ENCODE data around the gene CREBBP.

The CREBBP gene

GRCh38 chr16:3696425-3697218 lies 183.9 kb downstream of the CREBBP start:
- ChIA-PET CTCF (no interaction called here), POLR2A (interaction anchor here (1.1 kb wide), 1 partner anchor 9 kb away, joined by 3 read pairs; no protein-coding TSS in a partner anchor)
- TF ChIP-seq ARNT (IDR thresholded peaks at IDR 0.05), result no peak
- TF ChIP-seq HDGF (IDR thresholded peaks at IDR 0.05; ENCODE audit: borderline replicate concordance), result no peak
- TF ChIP-seq FOXA1 (IDR thresholded peaks at IDR 0.05), result no peak
- no peak for TF ChIP-seq NFRKB (IDR thresholded peaks at IDR 0.05)
- TF ChIP-seq SUZ12 (IDR thresholded peaks at IDR 0.05), result no peak
- TF ChIP-seq ZNF384 (IDR thresholded peaks at IDR 0.05), result no peak
- no peak for TF ChIP-seq ELF4 (IDR thresholded peaks at IDR 0.05)
- TF ChIP-seq PKNOX1 (IDR thresholded peaks at IDR 0.05), result no peak
- no peak for TF ChIP-seq TARDBP (IDR thresholded peaks at IDR 0.05)
- TF ChIP-seq FOXK2 (IDR thresholded peaks at IDR 0.05), result no peak
- TF ChIP-seq FOXM1 (IDR thresholded peaks at IDR 0.05; ENCODE audit: borderline replicate concordance), result no peak
- TF ChIP-seq L3MBTL2 (conservative IDR thresholded peaks at IDR 0.05), result no peak
- TF ChIP-seq BHLHE40 (IDR thresholded peaks at IDR 0.05; ENCODE audit: borderline replicate concordance), result no peak
- no peak for TF ChIP-seq CTBP1 (IDR thresholded peaks at IDR 0.05; ENCODE audit: borderline replicate concordance)
- no peak for TF ChIP-seq LEF1 (IDR thresholded peaks at IDR 0.05; ENCODE audit: borderline replicate concordance)
- TF ChIP-seq SP1 (IDR thresholded peaks at IDR 0.05), result no peak
- no peak for DNase-seq (ENCODE audit: extremely low spot score)

GRCh38 chr16:3695610-3696369 lies 184.7 kb downstream of the CREBBP start:
- ChIA-PET CTCF (no interaction called here), POLR2A (interaction anchor here (1.1 to 1.9 kb wide), 2 partner anchors 8 to 21 kb away, joined by 3 to 7 read pairs; partner anchors contain the start of gene TRAP1)
- TF ChIP-seq LEF1 (IDR thresholded peaks at IDR 0.05; ENCODE audit: borderline replicate concordance) (no peak), NFRKB (IDR thresholded peaks at IDR 0.05) (no peak), ELF4 (IDR thresholded peaks at IDR 0.05) (no peak), FOXM1 (IDR thresholded peaks at IDR 0.05; ENCODE audit: borderline replicate concordance) (no peak), ARNT (IDR thresholded peaks at IDR 0.05) (no peak), BHLHE40 (IDR thresholded peaks at IDR 0.05; ENCODE audit: borderline replicate concordance) (no peak), SUZ12 (IDR thresholded peaks at IDR 0.05) (no peak), CTBP1 (IDR thresholded peaks at IDR 0.05; ENCODE audit: borderline replicate concordance) (no peak), ZNF384 (IDR thresholded peaks at IDR 0.05) (no peak), PKNOX1 (IDR thresholded peaks at IDR 0.05) (no peak), FOXK2 (IDR thresholded peaks at IDR 0.05) (no peak), HDGF (IDR thresholded peaks at IDR 0.05; ENCODE audit: borderline replicate concordance) (no peak), SP1 (IDR thresholded peaks at IDR 0.05) (no peak), L3MBTL2 (conservative IDR thresholded peaks at IDR 0.05) (no peak)
- DNase-seq (ENCODE audit: extremely low spot score), result no peak

- TF ChIP-seq CTBP1 (IDR thresholded peaks at IDR 0.05; ENCODE audit: borderline replicate concordance) (no peak), PKNOX1 (IDR thresholded peaks at IDR 0.05) (no peak), HDGF (IDR thresholded peaks at IDR 0.05; ENCODE audit: borderline replicate concordance) (no peak), ARNT (IDR thresholded peaks at IDR 0.05) (no peak), FOXA1 (IDR thresholded peaks at IDR 0.05) (no peak)
- ChIA-PET CTCF (interaction anchor here (1.0 kb wide), 1 partner anchor 709 kb away, joined by 3 read pairs; no protein-coding TSS in a partner anchor), POLR2A (interaction anchor here (1.1 to 1.9 kb wide), 2 partner anchors 23 to 24 kb away, joined by 3 to 7 read pairs; partner anchors contain the start of gene TRAP1)
- DNase-seq (ENCODE audit: extremely low spot score), result no peak
Observed at GRCh38 chr16:3694051-3694450, 186.5 kb downstream of the CREBBP start.

- ChIA-PET POLR2A (interaction anchor here (3.4 kb wide), 1 partner anchor 26 kb away, joined by 11 read pairs; the partner anchor contains the start of gene TRAP1), CTCF (interaction anchor here (0.7 to 1.1 kb wide), 2 partner anchors 10 to 12 kb away, joined by 3 to 6 read pairs; no protein-coding TSS in a partner anchor)
- DNase-seq (ENCODE audit: extremely low spot score), result no peak
- no peak for TF ChIP-seq ZNF384 (IDR thresholded peaks at IDR 0.05)
- no peak for TF ChIP-seq FOXA1 (IDR thresholded peaks at IDR 0.05)
- TF ChIP-seq L3MBTL2 (conservative IDR thresholded peaks at IDR 0.05), result no peak
- no peak for TF ChIP-seq TARDBP (IDR thresholded peaks at IDR 0.05)
- TF ChIP-seq LEF1 (IDR thresholded peaks at IDR 0.05; ENCODE audit: borderline replicate concordance), result no peak
- TF ChIP-seq NFRKB (IDR thresholded peaks at IDR 0.05), result no peak
- TF ChIP-seq CTBP1 (IDR thresholded peaks at IDR 0.05; ENCODE audit: borderline replicate concordance), result no peak
- no peak for TF ChIP-seq BHLHE40 (IDR thresholded peaks at IDR 0.05; ENCODE audit: borderline replicate concordance)
- TF ChIP-seq FOXK2 (IDR thresholded peaks at IDR 0.05), result no peak
- TF ChIP-seq SP1 (IDR thresholded peaks at IDR 0.05), result no peak
- no peak for TF ChIP-seq ELF4 (IDR thresholded peaks at IDR 0.05)
- no peak for TF ChIP-seq ARNT (IDR thresholded peaks at IDR 0.05)
- TF ChIP-seq SUZ12 (IDR thresholded peaks at IDR 0.05), result no peak
- no peak for TF ChIP-seq HDGF (IDR thresholded peaks at IDR 0.05; ENCODE audit: borderline replicate concordance)
- no peak for TF ChIP-seq FOXM1 (IDR thresholded peaks at IDR 0.05; ENCODE audit: borderline replicate concordance)
- no peak for TF ChIP-seq PKNOX1 (IDR thresholded peaks at IDR 0.05)
Observed at GRCh38 chr16:3691761-3692160, 188.8 kb downstream of the CREBBP start.
